OCI-LY3 (cell line): ENCODE measurements around the gene HESX1.

Source experiments
- CTCF ChIP-seq: fragments of 200-600, 300-600 bp; sonication (generic); IDR thresholded peaks from 2 replicates; pipeline ENCODE4 v1.5.1; 2014; ENCODE audit warnings: antibody characterized with exemption, low read length, low read depth
- EZH2phosphoT487 ChIP-seq: fragments of 200-600 bp; shearing (Covaris generic); IDR thresholded peaks from 2 replicates; pipeline ENCODE4 v1.6.1; 2018; ENCODE audit warnings: antibody characterized with exemption, mixed run types, low read depth

- TF ChIP-seq CTCF = no peak
- TF ChIP-seq EZH2phosphoT487 = no peak
Observed at GRCh38 chr3:57164657-57165573, 34.9 kb downstream of the HESX1 start, which contains the start of gene IL17RD.
